Measurements from ENCODE around the gene USF2.
"Not testable (repeated sequence)": the region's sequence is repeated elsewhere in the genome, so short reads cannot be mapped to it uniquely, and the experiment has no call there.

DNA sequence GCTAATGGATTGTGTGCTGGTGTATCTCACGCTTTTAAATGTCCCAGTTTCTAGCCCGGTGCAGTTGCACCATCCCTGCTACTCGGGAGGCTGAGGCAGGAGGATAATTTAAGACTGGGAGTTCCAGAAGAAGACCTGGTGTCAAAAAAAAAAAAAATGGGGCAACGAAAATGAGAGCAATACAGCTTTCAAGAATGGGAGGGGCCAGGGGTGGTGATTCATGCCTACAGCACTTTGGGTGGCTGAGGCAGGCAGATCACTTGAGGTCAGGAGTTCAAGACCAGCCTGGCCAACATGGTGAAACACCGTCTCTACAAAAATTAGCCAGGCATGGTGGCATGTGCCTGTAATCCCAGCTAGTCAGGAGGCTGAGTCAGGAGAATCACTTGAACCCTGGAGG is 17.3 kb downstream of the USF2 start:
- TF ChIP-seq, protein P1, sequence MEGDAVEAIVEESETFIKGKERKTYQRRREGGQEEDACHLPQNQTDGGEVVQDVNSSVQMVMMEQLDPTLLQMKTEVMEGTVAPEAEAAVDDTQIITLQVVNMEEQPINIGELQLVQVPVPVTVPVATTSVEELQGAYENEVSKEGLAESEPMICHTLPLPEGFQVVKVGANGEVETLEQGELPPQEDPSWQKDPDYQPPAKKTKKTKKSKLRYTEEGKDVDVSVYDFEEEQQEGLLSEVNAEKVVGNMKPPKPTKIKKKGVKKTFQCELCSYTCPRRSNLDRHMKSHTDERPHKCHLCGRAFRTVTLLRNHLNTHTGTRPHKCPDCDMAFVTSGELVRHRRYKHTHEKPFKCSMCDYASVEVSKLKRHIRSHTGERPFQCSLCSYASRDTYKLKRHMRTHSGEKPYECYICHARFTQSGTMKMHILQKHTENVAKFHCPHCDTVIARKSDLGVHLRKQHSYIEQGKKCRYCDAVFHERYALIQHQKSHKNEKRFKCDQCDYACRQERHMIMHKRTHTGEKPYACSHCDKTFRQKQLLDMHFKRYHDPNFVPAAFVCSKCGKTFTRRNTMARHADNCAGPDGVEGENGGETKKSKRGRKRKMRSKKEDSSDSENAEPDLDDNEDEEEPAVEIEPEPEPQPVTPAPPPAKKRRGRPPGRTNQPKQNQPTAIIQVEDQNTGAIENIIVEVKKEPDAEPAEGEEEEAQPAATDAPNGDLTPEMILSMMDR (IDR thresholded peaks at IDR 0.05) = not testable (repeated sequence)
- not testable (repeated sequence) for TF ChIP-seq EP300, POLR2A (IDR thresholded peaks at IDR 0.05)
